Spleen (tissue), 13 donors: Measurements from ENCODE around the gene CHRFAM7A. TPM values are rescaled to one million over a fixed set of nuclear protein-coding genes. Genes with fewer than 3 reads are reported as not detected.
"Not testable (repeated sequence)": the region's sequence is repeated elsewhere in the genome, so short reads cannot be mapped to it uniquely, and the experiment has no call there.

Experiments
- DNase-seq: peaks from one replicate; pipeline ENCODE4 v3.0.0-alpha.2; 2020
- H3K27ac ChIP-seq, 8 donors: fragments of 200-600 bp; sonication (generic) in 7 of 8; 1 replicate in 4 of 8; 2 replicates in 4 of 8; pipeline versions ENCODE4 v1.5.0 to v1.8.0; 2016 to 2021; ENCODE audit warnings: inconsistent platforms in 4 of 8, mild to moderate bottlenecking in 4 of 8, moderate library complexity in 1 of 8
- H3K27me3 ChIP-seq, 7 donors: fragments of 200-600 bp; sonication (generic) in 6 of 7; replicated peaks in 1 of 7; 1 replicate in 4 of 7; 2 replicates in 3 of 7; pipeline versions ENCODE4 v1.5.0 to v1.8.0; 2016 to 2021; ENCODE audit warnings: inconsistent platforms in 3 of 7, mild to moderate bottlenecking in 1 of 7
- H3K36me3 ChIP-seq, 6 donors: fragments of 200-600 bp; sonication (generic) in 5 of 6; 1 replicate in 4 of 6; 2 replicates in 2 of 6; pipeline versions ENCODE4 v1.5.0 to v1.8.0; 2016 to 2021; ENCODE audit warnings: inconsistent platforms in 2 of 6
- H3K4me1 ChIP-seq, 6 donors: fragments of 200-600 bp; sonication (generic) in 5 of 6; 1 replicate in 3 of 6; 2 replicates in 3 of 6; pipeline versions ENCODE4 v1.5.0 to v1.8.0; 2016 to 2021; ENCODE audit warnings: inconsistent platforms in 3 of 6
- H3K4me3 ChIP-seq, 8 donors: fragments of 200-600 bp; sonication (generic) in 7 of 8; 1 replicate in 4 of 8; 2 replicates in 4 of 8; pipeline versions ENCODE4 v1.5.0 to v1.8.0; 2016 to 2021; ENCODE audit warnings: inconsistent platforms in 4 of 8, mild to moderate bottlenecking in 4 of 8, moderate library complexity in 2 of 8
- H3K9me3 ChIP-seq, 8 donors: fragments of 200-600 bp; sonication (generic) in 7 of 8; 1 replicate in 4 of 8; 2 replicates in 4 of 8; pipeline versions ENCODE4 v1.5.0 to v1.8.0; 2016 to 2021; ENCODE audit warnings: inconsistent platforms in 4 of 8
- WGBS, 5 donors: extraction: QIAGEN DNeasy Blood & Tissue Kit in 3 of 5; methylation state at CpG; one replicate each; pipeline versions ENCODE4 v1.1.5 to v1.1.7; 2013 to 2018; 5-methylcytosine and 5-hydroxymethylcytosine counted together
- intact Hi-C: fragments of 100-400 bp; cut with DNase I; formaldehyde crosslinking; loops from one replicate; pipeline ENCODE4 v1.15.0; 2023; ENCODE audit warnings: low total_unique reads
- long read RNA-seq, 2 donors: transcript quantifications; one replicate each; lab custom pipeline, GENCODE V29; 2026
- polyA plus RNA-seq, 3 donors: library from polyadenylated mRNA; stranded (reverse); fragments of 200-250 nt; gene quantifications; one replicate each; pipeline ENCODE4 v1.2.1, GENCODE V29; 2013
- total RNA-seq, 7 donors: library from RNA; depleted of rRNA in 3 of 7; stranded (reverse); fragments of >200 nt in 3 of 7; fragmentation: NEBNext Ultra II Directional in 4 of 7; extraction: Animal tissue kit (Norgen Biotek cat#: 25700) in 4 of 7; gene quantifications; one replicate each; pipeline versions ENCODE4 v1.1.0 to v1.2.1, GENCODE V29; 2016 to 2021
- TF ChIP-seq, protein P1 (sequence below), 11 experiments: fragments of 200-600 bp in 7 of 11; fragments of 450-650 bp in 4 of 11; sonication (generic) in 4 of 11; IDR thresholded peaks in 8 of 11; conservative IDR thresholded peaks in 3 of 11; 1 replicate in 7 of 11; 2 replicates in 4 of 11; pipeline versions ENCODE4 v1.4.0 to v1.8.0; 2016 to 2021; ENCODE audit warnings: antibody characterized with exemption in 11 of 11, inconsistent platforms in 4 of 11, mild to moderate bottlenecking in 1 of 11
- donor health status: healthy with polysubstance abuse.
- donor health status: DM: no; HTN: no; CAD: no; lungs with moderate emphysema.
- donor health status: DM: no; HTN: no; CAD: no.
- donor health status: Bipolar disorder and iron deficiency.
- donor health status: healthy.
- donor health status: DM: no; HTN: no; CAD: no.
- donor health status: DM: yes; HTN: yes; CAD: no.

CHRFAM7A gene
- total RNA-seq (10 to 100 TPM in 2 of 7 donors, 1 to 10 TPM in 5; 1.3 to 13.3 (median 2.8) TPM), polyA plus RNA-seq (under 1 TPM; 0.22 to 0.91 (median 0.52) TPM)
- long read RNA-seq, donor 1, result 0 reads
- long read RNA-seq, donor 2, full-length matches to known transcripts, result 1 of 1 reads
- long read RNA-seq, donor 2, partial matches to known transcripts, result 0 of 1 reads
- long read RNA-seq, donor 2, other reads (novel, unspliced or antisense), result 0 of 1 reads

DNA sequence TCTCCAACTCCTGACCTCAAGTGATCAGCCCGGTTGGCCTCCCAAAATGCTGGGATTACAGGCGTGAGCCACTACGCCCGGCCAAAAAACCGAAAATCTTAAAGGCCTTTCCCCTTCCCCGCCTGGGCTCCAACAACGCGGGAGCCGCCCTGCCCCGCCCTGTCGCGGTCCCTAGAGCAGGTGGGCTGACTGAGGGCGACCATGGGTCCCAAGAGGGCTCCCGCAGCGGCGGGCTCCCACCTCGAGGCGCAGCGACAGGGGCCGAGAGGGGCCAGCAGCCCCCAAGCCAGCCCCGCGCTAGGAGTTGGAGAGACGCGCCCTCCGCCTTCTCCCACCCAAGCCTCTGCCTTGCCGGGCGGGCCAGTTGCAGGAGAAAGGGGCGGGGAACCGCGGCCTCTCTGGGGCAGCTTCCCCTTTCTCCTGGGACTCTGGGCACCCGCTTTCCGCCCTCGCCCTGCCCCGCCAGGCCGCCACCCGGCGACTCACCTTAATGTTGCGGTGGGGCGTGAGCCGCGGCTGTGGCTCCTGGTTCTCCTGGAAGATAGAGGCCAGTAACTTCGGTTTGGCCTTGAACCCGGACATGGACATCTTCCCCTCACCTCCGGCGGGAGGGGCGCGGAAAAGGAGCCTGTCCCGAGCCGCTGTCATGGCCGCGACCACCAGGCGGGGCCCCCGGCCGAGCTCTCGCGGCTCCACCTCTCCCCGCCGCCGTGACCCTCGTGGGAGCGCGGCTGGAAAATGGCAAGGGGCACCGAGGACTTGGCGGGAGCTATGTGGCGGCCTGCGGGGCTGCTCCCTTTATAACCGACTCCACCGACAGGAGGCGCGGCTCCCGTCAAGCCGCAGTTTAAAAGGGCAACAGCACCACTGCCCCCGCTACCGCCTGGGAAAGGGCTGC lies at the start of gene CHRFAM7A:
Gene CHRFAM7A (minus strand): TSS at position 775 of the 898 bp plus-strand sequence. CDS start 10,189 bp downstream, outside the sequence.
- H3K36me3 ChIP-seq, intact Hi-C loops, DNase-seq, H3K27ac ChIP-seq, H3K4me1 ChIP-seq, H3K27me3 ChIP-seq, H3K4me3 ChIP-seq, H3K9me3 ChIP-seq: not testable (repeated sequence)
- WGBS, 5 donors, result 0 to 1% methylated on average over 7 to 15 of the region's 74 CpGs; no CpG with 5 or more reads in 3 of the 5 donors

DNA sequence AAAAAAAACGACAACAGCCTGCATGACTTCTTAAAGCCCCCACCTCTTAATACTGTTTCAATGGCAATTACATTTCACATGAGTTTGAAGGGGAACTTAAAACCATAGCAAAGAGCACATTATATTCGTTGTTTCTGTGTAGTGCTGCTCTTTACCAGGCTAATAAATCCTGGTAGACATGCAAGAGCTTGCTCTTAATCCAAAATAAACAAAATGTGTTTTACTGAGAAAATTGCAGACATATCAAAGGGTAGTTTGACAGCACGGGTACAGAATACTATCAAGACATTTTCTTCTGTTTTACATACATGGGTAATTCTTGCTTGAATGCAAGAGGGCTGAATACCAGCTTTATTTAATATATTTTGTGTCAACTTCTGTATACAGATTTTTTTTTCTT lies 45.0 kb upstream of the CHRFAM7A start:
- H3K4me1 ChIP-seq, H3K36me3 ChIP-seq, intact Hi-C loops, H3K9me3 ChIP-seq, DNase-seq, H3K27ac ChIP-seq, H3K4me3 ChIP-seq, H3K27me3 ChIP-seq: not testable (repeated sequence)
- 25 to 64% (median 44%) methylated on average over 1 to 2 of the region's 3 CpGs for WGBS, 5 donors

DNA sequence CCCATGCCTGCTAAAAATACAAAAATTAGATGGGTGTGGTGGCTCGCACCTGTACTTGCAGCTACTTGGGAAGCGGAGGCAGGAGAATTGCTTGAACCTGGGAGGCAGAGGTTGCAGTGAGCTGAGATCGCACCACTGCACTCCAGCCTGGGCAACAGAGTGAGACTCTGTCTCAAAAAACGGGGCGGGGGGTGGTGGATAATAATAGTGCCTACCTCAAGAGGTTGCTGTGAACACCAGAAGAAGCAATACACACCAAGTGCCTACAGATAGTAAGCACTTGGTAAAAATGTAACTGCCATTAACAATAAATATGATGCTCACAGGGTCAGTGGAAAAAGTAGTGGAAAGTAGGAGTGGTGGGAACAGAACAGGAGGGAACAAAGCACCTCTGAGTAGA lies 42.5 kb upstream of the CHRFAM7A start:
- H3K4me3 ChIP-seq, DNase-seq, intact Hi-C loops, H3K4me1 ChIP-seq, H3K9me3 ChIP-seq, H3K36me3 ChIP-seq, H3K27ac ChIP-seq, H3K27me3 ChIP-seq: not testable (repeated sequence)
- 82 to 100% (median 88%) methylated on average over 3 to 4 of the region's 5 CpGs for WGBS, 5 donors

DNA sequence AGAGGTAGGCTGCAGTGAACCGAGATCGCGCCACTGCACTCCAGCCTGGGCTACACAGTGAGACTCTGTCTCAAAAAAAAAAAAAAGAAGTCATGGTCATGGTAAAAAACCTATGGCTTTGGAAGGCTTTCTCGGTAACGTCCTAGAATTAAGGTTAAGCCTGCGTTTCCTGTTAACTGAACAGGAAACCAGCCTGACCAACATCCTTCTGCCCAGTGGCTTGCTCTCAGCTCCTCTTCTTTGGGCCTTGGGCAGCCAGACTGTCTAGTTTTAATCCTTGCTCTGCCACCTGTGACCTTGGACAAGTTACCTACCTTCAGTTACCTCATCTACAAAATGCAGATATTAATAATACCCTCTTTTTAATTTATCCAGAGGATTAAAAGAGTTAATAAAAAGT lies 27.4 kb upstream of the CHRFAM7A start:
- DNase-seq, H3K4me1 ChIP-seq, H3K27me3 ChIP-seq, intact Hi-C loops, H3K36me3 ChIP-seq, H3K4me3 ChIP-seq, H3K27ac ChIP-seq, H3K9me3 ChIP-seq: not testable (repeated sequence)
- 11 to 34% (median 27%) methylated on average over 4 to 6 of the region's 6 CpGs for WGBS, 5 donors

DNA sequence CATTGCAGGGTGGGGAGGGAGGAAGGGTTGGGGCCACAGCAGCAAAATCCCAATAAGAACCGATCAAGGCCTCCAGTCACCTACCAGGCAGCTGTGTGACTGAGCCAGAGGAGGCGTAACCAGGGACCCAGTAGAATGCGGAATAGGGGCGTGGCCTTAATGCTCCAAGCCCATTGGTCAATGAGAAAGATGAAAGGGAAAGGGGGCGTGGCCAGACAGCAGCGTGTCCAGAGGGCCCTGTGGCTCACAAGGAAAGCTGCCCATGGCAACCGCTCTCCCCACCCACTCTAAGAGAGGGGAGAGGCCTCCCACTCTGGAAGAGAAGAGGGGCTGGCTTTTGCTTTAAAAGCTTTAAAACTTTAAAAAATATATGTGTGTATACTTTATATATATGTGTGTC lies 20.8 kb upstream of the CHRFAM7A start, which contains the start of gene GOLGA8R:
Gene GOLGA8R (minus strand): TSS at position 101 of the 400 bp plus-strand sequence. CDS start 98 bp downstream, at position 3.
- DNase-seq, H3K27me3 ChIP-seq, H3K36me3 ChIP-seq, H3K9me3 ChIP-seq, H3K4me1 ChIP-seq, H3K27ac ChIP-seq, intact Hi-C loops, H3K4me3 ChIP-seq: not testable (repeated sequence)
- WGBS, 5 donors, result 100% methylated on average over 4 of the region's 7 CpGs; no CpG with 5 or more reads in 4 of the 5 donors

DNA sequence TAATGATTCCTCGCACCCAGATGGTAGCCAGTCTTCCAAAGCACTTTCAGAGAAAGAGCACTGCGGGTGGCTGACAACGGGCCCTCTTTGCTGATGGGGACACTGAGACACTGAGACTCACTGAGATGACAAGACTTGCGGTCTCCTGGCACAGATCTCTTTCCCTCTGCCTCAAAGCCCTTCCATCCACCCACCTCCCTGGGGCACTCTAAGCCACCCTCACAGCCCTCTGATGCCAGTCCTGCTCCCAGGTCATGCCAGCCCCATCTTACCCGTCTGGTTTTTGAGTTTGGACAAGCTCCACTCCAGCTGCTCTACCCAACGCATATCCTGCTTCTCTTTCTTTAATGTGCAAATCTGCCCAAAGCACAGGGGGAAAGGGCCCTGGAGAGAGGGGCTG lies 14.3 kb upstream of the CHRFAM7A start:
- H3K27ac ChIP-seq, H3K27me3 ChIP-seq, H3K4me1 ChIP-seq, H3K9me3 ChIP-seq, H3K36me3 ChIP-seq, intact Hi-C loops, H3K4me3 ChIP-seq: not testable (repeated sequence)
- DNase-seq, result peak; percentile 48
- 85 to 94% (median 86%) methylated on average over 4 to 5 of the region's 6 CpGs for WGBS, 5 donors

DNA sequence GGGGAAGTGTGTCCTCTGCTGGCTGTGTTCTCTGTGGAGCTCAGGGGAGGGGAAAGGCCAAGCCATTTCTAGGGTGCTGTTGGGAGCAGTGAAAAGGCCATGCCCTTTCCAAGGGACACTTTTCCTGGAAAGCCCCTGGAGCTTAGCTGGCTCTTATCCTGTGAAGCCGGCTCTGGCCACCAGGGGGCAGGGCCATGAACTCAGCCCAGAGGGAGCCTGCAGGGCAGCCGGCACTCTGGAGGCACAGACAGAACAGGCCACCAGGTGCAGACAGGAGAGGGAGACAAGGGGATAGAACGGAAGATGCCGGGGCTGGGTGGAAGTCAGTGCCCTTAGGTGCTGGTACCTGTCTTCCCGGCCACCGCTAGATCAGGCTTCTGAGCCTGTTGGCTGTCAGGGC lies 5.6 kb upstream of the CHRFAM7A start:
- H3K27me3 ChIP-seq, intact Hi-C loops, H3K4me1 ChIP-seq, H3K36me3 ChIP-seq, H3K4me3 ChIP-seq, H3K9me3 ChIP-seq, H3K27ac ChIP-seq: not testable (repeated sequence)
- TF ChIP-seq, protein P1, sequence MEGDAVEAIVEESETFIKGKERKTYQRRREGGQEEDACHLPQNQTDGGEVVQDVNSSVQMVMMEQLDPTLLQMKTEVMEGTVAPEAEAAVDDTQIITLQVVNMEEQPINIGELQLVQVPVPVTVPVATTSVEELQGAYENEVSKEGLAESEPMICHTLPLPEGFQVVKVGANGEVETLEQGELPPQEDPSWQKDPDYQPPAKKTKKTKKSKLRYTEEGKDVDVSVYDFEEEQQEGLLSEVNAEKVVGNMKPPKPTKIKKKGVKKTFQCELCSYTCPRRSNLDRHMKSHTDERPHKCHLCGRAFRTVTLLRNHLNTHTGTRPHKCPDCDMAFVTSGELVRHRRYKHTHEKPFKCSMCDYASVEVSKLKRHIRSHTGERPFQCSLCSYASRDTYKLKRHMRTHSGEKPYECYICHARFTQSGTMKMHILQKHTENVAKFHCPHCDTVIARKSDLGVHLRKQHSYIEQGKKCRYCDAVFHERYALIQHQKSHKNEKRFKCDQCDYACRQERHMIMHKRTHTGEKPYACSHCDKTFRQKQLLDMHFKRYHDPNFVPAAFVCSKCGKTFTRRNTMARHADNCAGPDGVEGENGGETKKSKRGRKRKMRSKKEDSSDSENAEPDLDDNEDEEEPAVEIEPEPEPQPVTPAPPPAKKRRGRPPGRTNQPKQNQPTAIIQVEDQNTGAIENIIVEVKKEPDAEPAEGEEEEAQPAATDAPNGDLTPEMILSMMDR (IDR thresholded peaks at IDR 0.05 in 8 of 11, conservative IDR thresholded peaks at IDR 0.05 in 3 of 11), result peak in 10 of 11 experiments; percentile 5 to 70 (median 31)
- peak; percentile 84 for DNase-seq
- 0 to 1% (median 0%) methylated on average over 1 to 2 of the region's 6 CpGs; no CpG with 5 or more reads in 1 of the 5 donors for WGBS, 5 donors

DNA sequence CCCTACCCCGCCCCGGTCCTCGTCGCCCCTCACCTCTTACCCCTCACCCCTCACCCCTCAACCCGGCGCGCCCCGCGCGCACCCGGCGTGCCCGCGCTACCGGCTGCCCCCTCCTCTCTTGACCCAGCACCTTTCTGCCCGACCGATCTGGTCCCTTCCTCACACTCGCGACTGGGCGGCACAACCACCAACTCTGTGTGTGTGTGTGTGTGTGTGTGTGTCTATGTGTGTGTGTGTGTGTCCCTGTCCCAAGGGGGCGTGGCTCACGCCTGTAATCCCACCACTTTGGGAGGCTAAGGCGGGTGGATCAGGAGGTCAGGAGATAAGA lies 288 bp upstream of the CHRFAM7A start:
- WGBS, 5 donors, result 0 to 3% methylated on average over 1 to 5 of the region's 23 CpGs; no CpG with 5 or more reads in 3 of the 5 donors
- intact Hi-C loops, H3K36me3 ChIP-seq, DNase-seq, H3K27me3 ChIP-seq, H3K9me3 ChIP-seq, H3K4me1 ChIP-seq, H3K27ac ChIP-seq, H3K4me3 ChIP-seq: not testable (repeated sequence)

DNA sequence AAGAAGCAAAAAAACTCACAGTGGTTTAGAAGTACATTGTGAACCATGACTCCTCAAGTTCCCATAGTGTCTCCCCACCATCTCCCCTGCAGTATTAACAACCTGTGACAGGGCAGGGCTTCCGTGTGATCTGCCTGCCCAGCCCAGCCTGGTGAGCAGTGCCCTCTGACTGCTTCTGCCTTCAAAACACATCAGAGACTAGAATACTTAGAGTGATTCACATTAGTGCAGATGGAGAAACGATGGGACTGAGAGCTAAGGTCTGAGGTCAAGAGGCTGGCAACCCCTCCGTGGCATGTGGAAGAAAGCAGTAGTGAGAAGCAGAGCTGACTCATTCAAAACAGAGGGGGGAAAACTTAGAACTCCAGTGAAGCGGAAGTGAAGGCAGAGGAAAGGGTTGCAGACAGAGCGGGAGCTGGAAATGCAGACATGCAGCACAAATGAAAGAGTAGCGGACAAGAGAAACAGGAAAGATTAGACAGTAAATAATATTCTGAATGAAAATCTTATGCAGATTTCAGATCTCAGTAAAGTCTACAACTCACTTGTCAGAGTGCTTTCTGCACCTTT lies 6.9 kb downstream of the CHRFAM7A start:
- H3K4me1 ChIP-seq, H3K27ac ChIP-seq, H3K27me3 ChIP-seq, H3K9me3 ChIP-seq, intact Hi-C loops, H3K4me3 ChIP-seq, H3K36me3 ChIP-seq, DNase-seq: not testable (repeated sequence)
- WGBS, 5 donors, result no CpG with 5 or more reads among the region's 6 CpGs

DNA sequence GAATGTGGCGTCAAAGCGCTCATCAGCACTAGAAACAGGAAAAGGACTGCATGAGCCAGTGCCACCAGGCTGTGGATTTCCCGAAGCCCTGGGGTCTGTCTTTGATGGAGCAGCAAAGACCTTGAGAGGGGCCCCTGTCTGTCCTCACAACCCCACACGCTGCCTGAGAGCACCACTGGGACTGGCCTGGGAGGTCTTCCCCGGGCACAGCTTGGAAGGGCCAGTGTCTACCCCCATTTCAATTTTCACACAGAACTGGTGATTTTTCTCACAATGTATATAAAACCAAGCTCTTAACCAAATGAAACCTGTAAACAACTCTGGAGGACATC lies 16.3 kb downstream of the CHRFAM7A start:
- H3K36me3 ChIP-seq, intact Hi-C loops, H3K4me1 ChIP-seq, H3K27me3 ChIP-seq, H3K9me3 ChIP-seq, DNase-seq, H3K27ac ChIP-seq, H3K4me3 ChIP-seq: not testable (repeated sequence)
- WGBS, 5 donors, result 80% methylated on average over 1 of the region's 5 CpGs; no CpG with 5 or more reads in 4 of the 5 donors
